ENCODE data around the gene MT1F. TPM values are rescaled to one million over a fixed set of nuclear protein-coding genes. Genes with fewer than 3 reads are reported as not detected.

MT1F gene
- total RNA-seq, 1 donor from 2014 or later, result not detected

GRCh38 chr16:56679078-56679730 is 21.4 kb downstream of the MT1F start:
- Histone ChIP-seq H3K79me2 (ENCODE audit: insufficient read depth, low read length) (no peaks in the 10 kb centered on the region), H4K20me1 (ENCODE audit: insufficient read depth, low read length) (no peaks in the 10 kb centered on the region), H3K27me3 (ENCODE audit: insufficient read depth, low read length) (peaks cover 22% of the 10 kb centered on the region), H3K4me1 (ENCODE audit: insufficient read depth, low read length) (peaks cover 20% of the 10 kb centered on the region), H3K9ac (ENCODE audit: low read length) (no peak overlapping the region), H2AFZ (ENCODE audit: low read depth, low read length) (no peak overlapping the region), H3K27ac (ENCODE audit: low read depth, low read length) (no peak overlapping the region), H3K4me3 (ENCODE audit: insufficient read depth, low read depth, low read length) (no peak overlapping the region), H3K4me2 (ENCODE audit: low read length) (no peak overlapping the region), H3K36me3 (ENCODE audit: insufficient read depth, low read length) (no peaks in the 10 kb centered on the region), H3K9me3 (ENCODE audit: insufficient read depth, low read depth, low read length) (no peaks in the 10 kb centered on the region)
- H3K27ac Mint-ChIP-seq (ENCODE audit: unreplicated experiment), result no peak overlapping the region
- no peak for TF ChIP-seq EZH2 (IDR thresholded peaks at IDR 0.05; ENCODE audit: insufficient read depth, low read length)
- TF ChIP-seq CTCF (IDR thresholded peaks at IDR 0.05; ENCODE audit: insufficient read depth, low read depth, low read length), result no peak
- H3K4me1 Mint-ChIP-seq (ENCODE audit: low read depth, unreplicated experiment), result peaks cover 3% of the 10 kb centered on the region
- no peak for DNase-seq (ENCODE audit: low read depth)
- no peak overlapping the region for H3K4me3 Mint-ChIP-seq (ENCODE audit: unreplicated experiment)
- no peaks in the 10 kb centered on the region for H3K36me3 Mint-ChIP-seq (ENCODE audit: low read depth, unreplicated experiment)
- no peak for FAIRE-seq
- peaks cover 68% of the 10 kb centered on the region for H3K27me3 Mint-ChIP-seq (ENCODE audit: low read depth, unreplicated experiment)
- peaks cover 1% of the 10 kb centered on the region for H3K9me3 Mint-ChIP-seq (ENCODE audit: unreplicated experiment)

GRCh38 chr16:56679818-56680217 is 22.1 kb downstream of the MT1F start:
- no peaks in the 10 kb centered on the region for H3K79me2 ChIP-seq (ENCODE audit: insufficient read depth, low read length)
- H3K4me3 ChIP-seq (ENCODE audit: insufficient read depth, low read depth, low read length), result no peak overlapping the region
- no peak for DNase-seq (ENCODE audit: low read depth)
- no peak overlapping the region for H3K9ac ChIP-seq (ENCODE audit: low read length)
- no peaks in the 10 kb centered on the region for H4K20me1 ChIP-seq (ENCODE audit: insufficient read depth, low read length)
- no peaks in the 10 kb centered on the region for H3K9me3 ChIP-seq (ENCODE audit: insufficient read depth, low read depth, low read length)
- Mint-ChIP-seq H3K27me3 (ENCODE audit: low read depth, unreplicated experiment) (peaks cover 66% of the 10 kb centered on the region), H3K4me3 (ENCODE audit: unreplicated experiment) (no peak overlapping the region), H3K27ac (ENCODE audit: unreplicated experiment) (no peak overlapping the region), H3K9me3 (ENCODE audit: unreplicated experiment) (peaks cover 1% of the 10 kb centered on the region), H3K36me3 (ENCODE audit: low read depth, unreplicated experiment) (no peaks in the 10 kb centered on the region), H3K4me1 (ENCODE audit: low read depth, unreplicated experiment) (peaks cover 3% of the 10 kb centered on the region)
- no peak overlapping the region for H3K4me2 ChIP-seq (ENCODE audit: low read length)
- no peak overlapping the region for H2AFZ ChIP-seq (ENCODE audit: low read depth, low read length)
- TF ChIP-seq EZH2 (IDR thresholded peaks at IDR 0.05; ENCODE audit: insufficient read depth, low read length) (no peak), CTCF (IDR thresholded peaks at IDR 0.05; ENCODE audit: insufficient read depth, low read depth, low read length) (no peak)
- H3K4me1 ChIP-seq (ENCODE audit: insufficient read depth, low read length), result peaks cover 20% of the 10 kb centered on the region
- FAIRE-seq, result no peak
- no peak overlapping the region for H3K27ac ChIP-seq (ENCODE audit: low read depth, low read length)
- H3K36me3 ChIP-seq (ENCODE audit: insufficient read depth, low read length), result no peaks in the 10 kb centered on the region
- peaks cover 21% of the 10 kb centered on the region for H3K27me3 ChIP-seq (ENCODE audit: insufficient read depth, low read length)

Measured in astrocyte (in vitro differentiated cells and primary cell).